Tongue (tissue), 2 donors: ENCODE data around the gene LIFR. TPM values are rescaled to one million over a fixed set of nuclear protein-coding genes. Genes with fewer than 3 reads are reported as not detected.

ENCODE experiments used
- DNase-seq: peaks from one replicate; pipeline ENCODE4 v3.0.0-alpha.2; 2015
- total RNA-seq: library from RNA; depleted of rRNA; stranded (reverse); fragments of >200 nt; gene quantifications from one replicate; pipeline ENCODE4 v1.2.3, GENCODE V29; 2014

LIFR gene
- total RNA-seq, 1 donor from 2014 or later: 69.6 TPM

DNA sequence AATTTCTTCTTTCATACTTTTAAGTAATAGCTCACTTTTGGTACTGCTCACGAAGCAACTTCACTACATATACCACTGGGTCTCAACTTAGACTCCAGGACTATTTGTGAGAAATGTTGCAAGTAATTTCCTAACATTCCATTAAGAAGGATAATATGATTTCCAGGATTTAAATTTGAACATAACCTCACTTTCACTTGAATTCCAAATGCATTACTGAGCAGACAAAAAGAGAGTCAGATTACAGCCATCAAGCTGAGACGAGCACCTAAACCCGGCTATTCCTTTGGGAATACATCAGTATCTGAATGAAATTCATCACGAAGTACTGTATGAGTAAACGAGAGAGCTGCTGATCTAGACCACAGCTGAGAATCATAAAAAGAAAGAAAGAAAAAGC, 47.3 kb downstream of the LIFR start:
- no peak for DNase-seq

DNA sequence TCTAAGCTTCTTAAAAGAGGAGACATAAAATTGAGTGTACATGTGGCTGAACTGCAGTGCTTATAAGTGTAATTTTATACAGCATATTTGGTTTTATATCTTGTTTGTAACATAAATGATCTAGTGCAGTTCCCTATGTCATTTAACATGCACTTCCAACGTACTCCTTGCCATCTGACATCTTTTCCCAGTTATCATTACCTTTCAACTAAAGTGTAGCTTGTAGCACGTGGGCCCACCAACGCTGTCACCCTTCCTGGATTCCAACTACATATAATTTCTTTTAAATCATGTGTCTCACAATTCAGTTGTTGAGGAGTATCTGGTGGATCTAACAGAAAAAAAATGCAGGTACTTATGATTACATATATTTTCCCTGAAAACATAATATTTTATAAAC, 50.1 kb downstream of the LIFR start:
- no peak for DNase-seq

DNA sequence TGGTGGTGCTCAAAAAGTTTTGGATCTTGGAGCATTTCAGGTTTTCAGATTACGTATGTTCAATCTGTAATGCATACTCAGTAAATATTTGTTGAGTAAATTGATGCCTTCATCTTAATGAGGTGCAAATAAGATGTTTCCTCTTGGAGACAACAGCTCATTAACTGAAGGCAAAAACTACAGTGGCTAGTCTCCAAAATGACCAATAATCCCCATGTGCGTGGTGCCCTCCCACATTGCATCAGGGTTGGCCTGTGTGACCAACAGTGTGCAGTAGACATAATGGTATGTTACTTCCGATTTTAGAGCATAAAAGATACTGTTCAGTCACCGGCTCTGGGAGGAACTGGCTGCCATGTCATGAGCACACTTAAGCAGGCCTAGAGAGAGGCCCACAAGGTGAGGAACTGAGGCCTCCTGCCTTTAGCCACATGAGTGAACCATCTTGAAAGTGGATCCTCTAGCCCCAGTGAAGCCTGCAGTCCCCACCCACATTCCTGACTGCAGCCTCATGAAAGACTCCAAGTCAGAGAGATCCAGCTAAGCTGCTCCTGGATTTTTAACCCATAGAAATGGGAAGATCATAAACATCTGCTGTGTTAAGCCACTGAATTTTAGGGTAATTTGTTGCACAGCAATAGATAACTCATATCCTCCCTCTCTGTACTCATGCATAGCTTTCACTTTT, 55.7 kb downstream of the LIFR start:
- no peak for DNase-seq

DNA sequence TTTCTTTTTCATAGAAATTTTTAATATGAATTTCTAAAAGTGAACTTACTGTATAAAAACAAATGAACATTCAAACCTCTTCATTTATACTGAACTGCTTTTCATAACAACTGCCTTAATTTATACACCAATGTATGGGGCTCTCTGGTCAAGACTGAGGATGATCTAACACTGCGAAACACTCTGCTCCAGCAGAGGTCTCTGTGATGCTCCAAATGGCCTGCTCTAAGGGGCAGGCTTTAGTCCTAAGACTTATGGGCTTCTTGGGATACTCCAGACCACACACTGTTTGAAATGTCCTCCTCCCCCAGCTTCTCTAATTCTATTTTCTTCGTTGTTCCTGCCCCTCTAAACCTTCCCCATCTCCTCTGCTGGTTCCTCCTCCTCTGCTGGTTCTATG, 58.5 kb downstream of the LIFR start:
- no peak for DNase-seq

DNA sequence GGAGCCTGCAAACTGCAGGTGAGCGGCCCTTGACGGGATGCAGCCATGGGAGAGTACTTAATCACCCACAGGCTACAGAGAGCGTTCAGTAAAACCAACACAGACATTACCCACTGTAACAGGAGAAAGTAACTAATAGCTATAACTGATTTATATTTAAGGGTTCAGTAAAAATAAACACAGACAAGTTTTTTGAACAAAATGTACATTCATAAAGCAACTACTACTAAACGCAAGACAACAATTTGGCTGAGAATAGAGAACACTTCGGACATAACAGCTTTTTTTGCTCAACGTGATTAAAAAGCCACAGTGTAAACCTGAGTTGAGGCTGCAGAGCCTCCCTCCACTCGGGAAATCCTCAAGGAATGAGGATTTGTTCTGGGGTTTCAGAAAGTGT, 61.7 kb downstream of the LIFR start:
- no peak for DNase-seq

DNA sequence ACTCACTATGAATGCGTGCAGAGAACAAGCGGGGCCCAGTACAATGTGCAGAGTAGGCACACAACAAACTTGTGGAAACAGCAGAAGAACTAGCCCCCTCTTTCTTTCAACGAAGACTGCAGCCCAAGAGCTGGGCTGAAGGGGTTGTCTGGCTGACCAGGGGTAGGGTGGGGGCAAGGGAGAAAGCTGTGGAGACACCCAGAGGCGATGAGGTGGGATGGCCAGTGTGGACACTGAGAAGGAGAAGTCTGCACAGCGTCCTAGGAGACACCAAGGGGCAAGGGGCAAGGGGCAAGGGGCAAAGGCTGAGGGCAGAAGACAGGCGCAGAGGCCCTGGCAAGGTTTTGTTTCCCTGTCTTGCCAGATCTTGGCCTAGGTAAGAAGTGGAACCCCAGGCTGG, 62.3 kb downstream of the LIFR start:
- no peak for DNase-seq

DNA sequence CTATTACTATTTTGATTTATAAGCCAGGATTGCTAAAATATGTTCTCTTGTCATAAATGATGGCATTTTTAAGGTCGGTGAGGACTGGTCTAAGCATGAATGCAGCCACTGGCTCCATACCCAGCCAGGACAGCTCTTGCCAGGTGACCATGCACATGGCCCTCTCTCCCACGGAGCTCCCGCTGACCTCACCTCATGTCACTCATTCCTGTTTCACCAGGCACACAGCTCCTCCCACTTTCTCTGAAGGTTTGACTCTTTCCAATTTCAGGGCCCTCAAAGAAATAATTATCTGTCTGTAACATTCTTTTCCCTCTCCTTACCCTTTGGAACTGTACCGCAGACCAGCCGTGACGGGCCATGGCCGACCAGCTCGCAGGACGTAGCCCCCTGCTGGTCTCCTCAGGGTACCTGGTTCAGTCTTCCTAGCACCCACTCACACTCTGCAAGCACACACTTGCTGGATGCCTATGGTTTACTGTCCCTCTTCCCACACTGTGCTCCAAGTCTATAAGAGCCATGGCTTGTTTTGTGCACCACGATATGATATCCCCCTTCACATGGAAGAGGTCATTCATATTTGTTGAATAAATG, 72.5 kb downstream of the LIFR start:
- no peak for DNase-seq

DNA sequence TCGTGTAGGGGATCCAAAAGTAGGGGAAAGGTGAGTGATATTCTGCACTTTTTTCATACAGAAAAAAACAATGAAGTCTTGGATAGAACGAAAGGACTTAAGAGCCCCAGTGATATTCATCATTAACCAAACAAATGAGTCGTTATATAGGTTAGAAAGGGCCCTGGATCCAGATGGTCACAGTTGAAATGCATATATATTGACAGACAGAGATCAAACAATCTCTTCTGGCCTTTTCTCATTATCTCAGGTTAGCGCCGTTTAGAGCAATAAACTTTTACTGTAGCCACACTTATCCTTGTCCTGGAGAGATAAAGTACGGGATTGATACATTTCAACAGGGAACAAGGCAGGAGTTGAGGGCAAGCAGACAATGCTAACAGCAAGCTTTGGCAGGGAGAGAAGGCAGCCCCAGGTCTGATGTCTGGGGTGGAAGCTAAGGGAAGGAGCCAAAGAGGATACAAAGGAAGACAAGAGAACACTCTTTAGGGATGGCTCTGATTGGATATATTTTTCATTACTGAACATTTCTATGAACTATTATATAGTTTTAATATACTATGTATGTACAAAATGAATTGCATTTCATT, 77.0 kb downstream of the LIFR start:
- no peak for DNase-seq

DNA sequence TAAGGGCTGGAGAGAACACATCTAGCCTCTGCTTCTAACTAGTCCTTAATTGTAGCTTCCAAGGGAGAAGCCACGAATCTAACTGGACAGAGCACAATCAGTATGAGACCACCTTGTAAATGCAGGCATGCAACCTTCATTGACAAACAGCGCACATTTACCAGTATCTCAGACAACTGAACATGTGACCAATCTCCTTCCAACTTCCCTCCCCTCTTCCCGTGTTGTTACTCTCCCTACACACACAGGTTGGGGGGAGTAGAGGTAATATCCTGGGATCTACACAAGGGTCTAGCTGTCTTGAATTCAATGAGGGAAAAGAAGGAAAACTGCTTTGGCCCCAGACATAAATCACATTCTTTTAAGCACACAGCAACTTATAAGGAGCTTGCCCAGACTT, 77.6 kb downstream of the LIFR start:
- DNase-seq: no peak

DNA sequence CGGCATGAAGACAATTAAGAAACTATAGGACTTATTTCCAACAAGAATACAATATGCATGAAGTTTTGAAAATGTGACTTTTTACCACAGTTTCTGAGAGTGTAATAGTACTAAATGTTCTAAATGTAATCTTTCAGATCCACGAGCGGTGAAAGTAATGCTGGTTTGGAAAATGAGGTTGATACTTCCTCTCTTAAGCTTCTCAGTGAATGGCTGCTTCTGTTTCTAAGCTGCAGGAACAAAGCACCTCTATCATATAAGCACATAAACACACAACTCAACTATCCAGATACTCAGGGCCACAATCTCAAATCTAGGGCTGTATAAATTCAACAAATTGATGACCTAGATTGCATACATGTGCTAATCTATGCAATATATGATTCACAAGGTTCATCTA, 78.3 kb downstream of the LIFR start:
- DNase-seq: no peak

DNA sequence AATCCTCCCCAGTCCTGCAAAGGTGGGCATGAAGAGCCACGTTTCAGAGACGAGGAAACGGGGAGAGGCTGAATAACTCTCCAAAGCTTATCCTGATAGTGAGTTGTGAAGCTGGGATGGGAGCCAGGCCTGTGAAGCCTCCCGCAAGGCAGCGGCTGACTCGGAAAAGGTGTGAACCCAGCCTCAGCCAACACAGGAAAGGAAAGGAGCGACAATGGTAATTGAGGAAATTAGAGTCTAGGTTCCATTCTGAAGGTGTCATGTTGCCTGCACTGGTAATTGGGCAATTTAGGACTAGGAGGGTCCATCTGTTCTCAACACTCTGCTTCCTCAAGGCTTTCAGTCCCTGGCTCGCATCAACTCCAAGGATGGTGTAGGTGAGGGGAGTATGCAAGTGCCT, 83.4 kb downstream of the LIFR start:
- no peak for DNase-seq

DNA sequence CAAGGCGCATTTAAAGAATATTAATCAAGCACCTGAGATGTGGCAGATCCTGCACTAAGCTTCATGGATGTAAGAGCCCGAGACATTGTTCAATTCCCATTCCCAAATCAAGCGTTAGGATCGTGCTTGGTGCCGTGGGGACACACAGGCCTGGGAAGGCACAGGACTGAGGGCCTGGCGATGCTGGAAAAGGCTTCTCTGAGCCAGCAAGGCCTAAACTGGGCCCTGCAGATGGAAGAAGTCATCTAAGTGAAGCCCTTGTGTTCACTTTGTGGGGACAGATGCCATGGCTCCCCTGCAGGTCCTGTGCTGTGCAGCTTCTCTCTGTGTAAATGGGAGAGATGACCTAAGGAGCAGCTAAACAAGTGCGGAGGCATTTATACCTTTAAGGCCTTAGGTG, 83.9 kb downstream of the LIFR start:
- no peak for DNase-seq

DNA sequence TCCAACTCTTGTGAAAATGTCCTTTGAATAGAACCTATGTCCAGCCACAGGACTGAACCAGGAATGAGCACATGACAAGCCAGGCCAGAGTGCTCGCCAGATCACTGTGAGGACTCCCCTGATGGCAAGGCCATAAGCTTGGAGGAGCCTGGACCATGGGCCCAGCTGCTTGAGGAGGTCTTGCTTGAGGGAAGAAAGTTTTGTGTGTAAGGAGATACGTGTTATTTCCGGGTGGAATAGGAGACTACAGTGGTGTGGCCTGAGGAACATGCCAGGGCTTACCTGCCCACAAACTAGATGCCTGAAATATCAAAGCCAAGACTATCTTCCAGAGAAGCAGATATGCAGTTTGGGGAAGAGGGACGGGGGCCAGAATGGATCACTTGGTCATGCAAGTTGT, 84.7 kb downstream of the LIFR start:
- no peak for DNase-seq

DNA sequence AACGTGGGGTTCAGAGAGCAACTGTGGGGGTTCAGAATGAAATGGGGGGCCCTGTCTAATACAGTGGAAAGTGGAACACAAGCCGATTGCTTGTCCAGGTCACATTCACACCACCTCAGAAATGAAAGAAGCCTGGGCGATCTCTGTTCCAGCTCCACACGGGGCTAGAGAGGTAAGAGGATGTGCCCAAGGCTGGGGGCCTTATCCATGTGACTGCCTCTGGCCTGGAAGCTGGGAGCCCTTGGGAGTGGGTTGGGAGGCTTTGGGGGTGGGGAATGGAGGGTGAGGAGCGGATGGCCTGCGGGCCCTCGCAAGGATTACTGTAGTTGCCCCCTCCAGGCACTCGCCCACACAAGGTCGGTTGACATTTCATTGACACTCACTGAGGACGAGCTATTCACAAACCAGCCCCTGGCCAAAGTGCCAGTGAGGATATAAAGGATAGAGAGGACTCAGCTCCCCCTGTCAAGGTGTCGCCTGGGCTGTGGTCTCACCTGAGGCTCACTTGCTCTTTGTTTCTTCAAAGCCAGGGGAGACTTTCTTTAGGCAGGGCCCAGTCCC, 86.7 kb downstream of the LIFR start:
- no peak for DNase-seq

DNA sequence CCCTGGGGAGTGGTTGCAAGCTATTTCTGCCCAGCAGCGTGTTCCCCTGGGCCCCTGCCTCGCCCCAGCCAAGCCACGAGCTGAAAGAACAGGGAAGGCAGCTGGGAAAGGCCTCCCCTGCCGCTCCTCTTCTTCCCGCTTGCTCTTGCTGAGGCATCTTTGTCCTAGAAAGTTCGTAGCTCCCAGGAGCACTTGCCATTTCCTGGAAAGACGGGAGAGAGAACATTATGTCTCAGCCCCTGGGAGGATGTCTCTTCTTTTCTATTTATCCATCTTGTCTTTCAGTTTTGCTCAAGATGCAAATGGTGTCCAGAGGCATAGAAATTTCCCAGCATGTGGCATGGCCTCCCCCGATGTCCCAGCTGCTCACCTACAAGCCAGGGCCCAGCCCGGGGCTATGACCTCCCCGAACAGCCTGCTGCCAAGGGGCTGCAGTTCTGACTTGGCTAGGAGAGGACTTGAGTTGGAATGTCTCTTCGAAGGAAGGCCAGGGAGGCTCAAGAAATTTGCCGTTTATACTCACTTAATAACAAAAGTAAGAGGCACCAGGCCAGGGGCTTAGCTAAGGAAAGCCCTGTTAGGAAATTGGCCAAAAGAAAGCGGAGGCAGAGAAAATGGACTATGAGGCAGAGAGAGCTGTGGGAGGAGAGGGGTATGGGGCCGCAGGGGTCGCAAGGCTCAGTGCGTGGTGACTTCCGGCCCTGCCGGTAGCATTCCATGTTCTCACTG, 87.3 kb downstream of the LIFR start:
- DNase-seq: peak; percentile 80

DNA sequence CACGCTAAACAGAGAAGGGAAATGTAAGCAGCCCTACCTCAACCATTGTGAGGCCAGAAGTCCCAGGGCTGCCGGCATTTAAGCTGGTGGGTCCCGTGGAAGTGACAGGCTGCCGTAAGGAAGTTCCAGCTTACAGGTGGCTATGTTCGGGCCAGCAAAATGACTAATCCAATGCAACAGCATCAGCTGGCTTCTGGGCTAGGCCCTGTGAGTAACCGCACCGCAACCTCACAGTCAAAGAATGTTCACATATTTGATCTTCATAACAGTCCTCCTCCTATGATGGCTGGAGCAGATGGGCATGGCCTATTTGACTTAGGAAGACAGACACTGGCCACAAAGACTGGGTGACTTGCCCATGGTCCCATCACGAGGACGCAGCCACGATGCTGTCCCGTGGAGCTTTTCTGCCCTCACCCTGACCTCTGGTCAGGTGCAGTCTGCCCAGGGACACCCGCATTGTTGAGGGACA, 88.2 kb downstream of the LIFR start:
- DNase-seq: no peak

DNA sequence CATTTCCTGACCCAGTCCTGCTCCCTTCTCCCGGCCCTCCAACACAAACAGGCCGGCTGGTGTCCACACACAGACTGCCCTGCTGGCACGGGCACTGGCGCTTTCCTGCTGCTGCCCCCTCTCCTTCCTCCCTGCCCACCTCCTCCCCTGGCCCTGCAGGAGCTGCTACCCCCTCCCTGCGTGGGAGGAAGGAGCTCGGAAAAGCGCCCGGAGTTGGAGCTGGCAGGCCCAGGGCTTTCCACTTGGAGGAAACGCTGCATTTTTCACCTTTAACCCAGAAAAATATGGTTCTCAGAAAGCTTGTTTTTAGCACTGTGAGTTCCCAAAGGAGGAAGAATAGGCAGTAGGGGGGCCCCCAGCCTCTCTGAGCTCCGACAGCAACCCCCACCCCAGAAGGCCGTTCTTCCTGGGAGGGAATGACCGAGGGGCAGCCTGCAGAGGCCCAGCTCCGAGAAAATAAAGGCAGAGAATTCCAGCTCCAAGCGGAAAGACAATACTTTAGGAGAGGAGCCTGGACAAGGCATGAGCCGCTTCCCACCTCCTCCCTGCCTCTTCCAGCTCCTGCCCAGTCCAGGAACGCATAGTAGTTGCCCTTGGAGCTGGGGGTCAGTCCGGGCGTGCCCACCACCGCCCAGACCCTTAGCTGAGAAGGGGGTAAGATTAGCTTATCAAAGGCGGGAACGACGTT, 88.9 kb downstream of the LIFR start:
- DNase-seq: peak; percentile 80

DNA sequence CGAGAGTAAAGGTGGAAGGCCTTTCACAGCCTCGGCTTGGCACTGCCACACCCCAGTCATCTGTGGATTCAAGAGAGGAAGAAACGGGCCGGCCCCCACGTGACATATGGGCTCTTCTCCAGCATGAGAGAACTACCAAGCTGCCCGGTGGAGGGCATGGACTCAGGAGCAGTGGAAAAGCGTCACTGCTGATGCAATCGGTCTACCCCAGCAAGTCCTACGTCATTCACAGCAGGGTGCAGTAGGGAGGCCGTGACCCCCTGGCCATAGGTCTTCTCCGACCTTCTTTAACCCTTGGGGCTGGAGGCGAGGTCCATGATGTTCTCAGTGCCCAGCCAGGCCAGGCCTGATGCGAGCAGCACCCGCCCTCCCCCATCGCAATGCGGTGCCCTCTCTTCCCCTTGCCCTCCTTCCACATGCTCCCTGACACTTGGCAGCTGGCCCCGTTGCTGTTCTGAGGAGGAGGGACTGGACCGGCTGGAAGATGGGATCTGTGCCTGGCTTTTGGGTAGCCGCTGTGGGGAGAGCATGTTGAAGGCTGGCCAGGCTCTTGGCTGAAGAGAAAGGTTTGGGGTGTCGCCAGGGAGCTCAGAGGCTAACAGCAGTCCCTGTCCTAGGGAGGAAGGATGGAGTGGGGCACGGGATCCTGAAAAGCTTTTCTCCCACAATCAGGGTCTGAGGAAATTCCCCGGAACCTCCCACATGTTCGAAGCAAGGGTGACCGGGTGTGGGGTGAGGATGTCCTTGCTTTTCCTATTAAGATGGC, 89.8 kb downstream of the LIFR start:
- peak; percentile 58 for DNase-seq

DNA sequence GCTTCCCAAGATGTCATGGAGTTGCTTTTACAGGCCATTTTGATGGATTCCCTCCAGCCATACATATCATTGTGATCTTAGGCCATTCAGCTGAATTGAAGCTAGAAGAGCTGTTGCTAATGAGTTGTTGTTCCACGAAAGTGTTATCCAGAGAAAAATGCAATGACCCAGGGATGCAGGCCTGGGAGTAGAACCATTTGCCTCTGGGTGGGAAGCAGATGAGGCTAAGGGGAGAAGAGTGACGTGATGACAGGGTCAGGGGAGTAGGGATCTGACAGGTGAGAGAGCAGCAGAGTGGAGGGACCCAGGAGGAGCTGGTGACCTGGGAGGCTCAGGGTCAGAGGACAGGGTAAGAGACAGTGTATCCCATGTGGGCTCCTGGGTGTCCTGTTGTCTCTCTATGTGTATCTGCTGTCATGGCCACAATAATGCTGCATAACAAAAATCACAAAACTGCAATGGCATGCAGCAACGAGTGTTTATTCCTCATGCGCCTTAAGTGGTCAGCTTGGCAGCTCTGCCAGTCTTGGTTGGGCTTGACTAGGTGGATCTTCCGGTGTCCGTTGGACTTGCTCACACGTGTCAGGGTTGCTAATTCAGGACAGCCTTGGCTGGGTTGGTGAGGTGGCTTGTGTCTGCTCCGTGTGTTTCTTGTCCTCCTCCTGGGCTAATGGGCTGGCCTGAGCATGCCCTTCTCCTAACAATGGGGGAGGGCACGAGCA, 90.6 kb downstream of the LIFR start:
- no peak for DNase-seq

DNA sequence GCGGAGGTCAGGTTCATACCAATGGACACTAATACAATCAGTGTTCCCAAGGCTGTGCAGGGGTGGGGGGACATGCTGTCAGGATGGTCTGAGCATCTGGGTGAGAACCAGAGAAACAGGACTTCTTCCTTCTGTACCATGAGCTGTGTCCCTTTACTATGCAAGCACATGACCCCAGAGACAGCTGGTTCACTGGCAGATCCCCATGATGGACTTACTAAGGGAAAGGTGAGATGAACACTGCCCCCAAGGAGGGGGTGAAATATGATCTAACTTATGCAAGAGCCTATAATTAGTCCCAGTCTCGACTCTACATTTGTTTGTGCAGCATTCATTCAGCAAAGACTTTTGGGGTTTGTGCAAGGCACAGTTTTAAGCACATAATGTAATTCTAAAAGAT, 91.4 kb downstream of the LIFR start:
- peak; percentile 74 for DNase-seq
